ENCODE measurements around the gene ANKRD13D.
"Not testable (repeated sequence)": the region's sequence is repeated elsewhere in the genome, so short reads cannot be mapped to it uniquely, and the experiment has no call there.

The ANKRD13D gene

DNA sequence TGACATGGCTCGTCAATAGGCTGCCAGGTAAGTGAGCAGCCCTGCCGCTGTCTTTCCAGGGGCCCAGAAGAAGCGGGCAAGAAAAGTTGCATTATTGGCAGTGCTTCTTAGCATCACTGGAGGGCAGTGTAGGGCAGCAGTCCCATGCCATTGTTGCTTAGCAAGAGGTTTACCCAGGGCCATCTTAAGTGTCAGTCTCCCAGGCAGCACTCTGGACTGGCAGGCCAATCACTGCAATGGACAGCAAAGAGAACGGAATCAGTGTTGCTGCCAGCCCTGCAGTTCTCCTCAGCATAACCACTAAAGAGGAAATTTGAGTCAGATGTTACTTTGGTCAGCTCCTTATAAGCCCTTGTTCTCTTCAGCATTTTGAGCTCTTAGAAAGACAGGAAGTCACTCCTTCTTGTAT is 36.3 kb upstream of the ANKRD13D start:
- no peak overlapping the region for H3K9ac ChIP-seq (ENCODE audit: low read length in 2 of 2)
- peaks cover 84 to 85% of the 10 kb centered on the region in 2 donors for H3K36me3 ChIP-seq (ENCODE audit: control insufficient read depth in 2 of 2, insufficient read depth in 2 of 2, low read length in 2 of 2)
- H3K27me3 ChIP-seq (ENCODE audit: control insufficient read depth in 1 of 2, insufficient read depth in 2 of 2, low read length in 2 of 2): no peaks in the 10 kb centered on the region
- no peaks in the 10 kb centered on the region for H3K4me1 ChIP-seq (ENCODE audit: control insufficient read depth, insufficient read depth, low read length)
- no peak overlapping the region for H3K27ac ChIP-seq (ENCODE audit: low read length)
- H3K9me3 ChIP-seq (ENCODE audit: control insufficient read depth in 2 of 2, low read length in 2 of 2): no peaks in the 10 kb centered on the region
- no peak overlapping the region for H3K4me3 ChIP-seq (ENCODE audit: low read length in 2 of 2)

DNA sequence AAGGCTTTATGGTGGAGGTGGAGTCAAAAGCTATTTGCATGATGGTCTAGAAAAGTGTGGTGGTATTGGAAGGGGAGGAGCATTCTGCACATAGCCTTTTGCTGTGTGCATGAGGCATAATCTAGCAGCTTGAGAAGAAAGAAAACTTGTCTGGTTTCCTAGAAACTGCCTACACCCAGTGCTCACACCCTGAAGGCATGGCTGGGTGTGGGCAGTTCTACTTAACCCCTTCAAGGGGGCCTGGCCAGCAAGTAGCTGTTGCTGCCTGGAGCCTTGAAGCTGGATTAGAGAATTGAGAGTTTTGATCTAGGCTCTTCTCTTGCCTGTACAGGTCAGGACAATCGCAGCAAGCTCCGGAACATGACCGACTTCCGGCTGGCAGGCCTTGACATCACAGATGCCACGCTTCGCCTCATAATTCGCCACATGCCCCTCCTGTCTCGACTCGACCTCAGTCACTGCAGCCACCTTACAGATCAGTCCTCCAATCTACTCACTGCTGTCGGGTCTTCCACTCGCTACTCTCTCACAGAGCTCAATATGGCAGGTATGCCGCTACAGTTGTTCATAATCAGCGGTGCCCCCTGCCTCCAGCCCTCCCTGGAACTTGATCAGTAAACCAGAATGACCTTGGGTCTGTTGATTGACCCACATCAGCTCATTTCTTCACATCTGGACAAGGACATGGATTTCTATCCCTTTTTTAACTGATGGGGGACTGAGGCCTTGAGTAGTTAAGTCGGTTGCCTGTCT is 35.1 kb upstream of the ANKRD13D start:
- H3K36me3 ChIP-seq (ENCODE audit: control insufficient read depth in 2 of 2, insufficient read depth in 2 of 2, low read length in 2 of 2): peaks cover 71 to 74% of the 10 kb centered on the region in 2 donors
- no peaks in the 10 kb centered on the region for H3K9me3 ChIP-seq (ENCODE audit: control insufficient read depth in 2 of 2, low read length in 2 of 2)
- no peak overlapping the region for H3K9ac ChIP-seq (ENCODE audit: low read length in 2 of 2)
- H3K4me3 ChIP-seq (ENCODE audit: low read length in 2 of 2): no peak overlapping the region
- no peaks in the 10 kb centered on the region for H3K4me1 ChIP-seq (ENCODE audit: control insufficient read depth, insufficient read depth, low read length)
- H3K27ac ChIP-seq (ENCODE audit: low read length): no peak overlapping the region
- no peaks in the 10 kb centered on the region for H3K27me3 ChIP-seq (ENCODE audit: control insufficient read depth in 1 of 2, insufficient read depth in 2 of 2, low read length in 2 of 2)

DNA sequence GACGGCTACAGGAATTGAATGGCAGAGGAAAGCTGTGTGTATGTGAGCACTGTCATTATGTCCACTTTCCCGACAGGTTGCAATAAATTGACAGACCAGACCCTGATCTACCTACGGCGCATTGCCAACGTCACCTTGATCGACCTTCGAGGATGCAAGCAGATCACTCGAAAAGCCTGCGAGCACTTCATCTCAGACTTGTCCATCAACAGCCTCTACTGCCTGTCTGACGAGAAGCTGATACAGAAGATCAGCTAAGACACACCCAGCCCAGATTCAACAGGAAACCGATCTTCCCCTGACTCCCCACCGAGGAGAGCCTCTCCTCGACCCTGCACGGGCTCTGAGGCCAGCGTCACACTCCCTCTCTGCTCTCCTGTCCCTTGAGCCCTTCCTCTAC is 34.3 kb upstream of the ANKRD13D start:
- H3K9ac ChIP-seq (ENCODE audit: low read length in 2 of 2): no peak overlapping the region
- H3K9me3 ChIP-seq (ENCODE audit: control insufficient read depth in 2 of 2, low read length in 2 of 2): no peaks in the 10 kb centered on the region
- H3K36me3 ChIP-seq (ENCODE audit: control insufficient read depth in 2 of 2, insufficient read depth in 2 of 2, low read length in 2 of 2): peaks cover 65 to 67% of the 10 kb centered on the region in 2 donors
- H3K4me1 ChIP-seq (ENCODE audit: control insufficient read depth, insufficient read depth, low read length): no peaks in the 10 kb centered on the region
- no peaks in the 10 kb centered on the region for H3K27me3 ChIP-seq (ENCODE audit: control insufficient read depth in 1 of 2, insufficient read depth in 2 of 2, low read length in 2 of 2)
- no peak overlapping the region for H3K27ac ChIP-seq (ENCODE audit: low read length)
- H3K4me3 ChIP-seq (ENCODE audit: low read length in 2 of 2): no peak overlapping the region

DNA sequence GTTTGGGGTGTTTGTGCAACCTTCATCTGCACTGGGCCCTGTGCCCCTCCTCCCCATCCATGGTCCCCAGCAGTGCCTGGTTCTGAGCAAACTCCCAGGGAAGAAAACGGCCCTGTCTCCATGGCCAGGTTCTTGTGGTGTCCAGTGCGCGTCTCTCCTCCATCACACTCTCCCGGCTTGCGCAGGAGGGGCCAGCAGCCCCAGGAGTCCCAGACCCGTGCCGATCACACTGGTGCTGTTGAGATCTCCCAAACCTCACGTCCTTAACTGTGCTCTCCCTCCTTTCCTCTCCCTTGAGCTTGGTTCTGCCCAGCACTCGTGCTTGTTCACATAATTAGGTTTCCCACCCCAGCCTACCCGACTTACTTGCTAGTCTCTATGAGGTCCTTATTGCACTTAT is 33.8 kb upstream of the ANKRD13D start:
- H3K4me1 ChIP-seq (ENCODE audit: control insufficient read depth, insufficient read depth, low read length): no peaks in the 10 kb centered on the region
- H3K27ac ChIP-seq (ENCODE audit: low read length): no peak overlapping the region
- H3K27me3 ChIP-seq (ENCODE audit: control insufficient read depth in 1 of 2, insufficient read depth in 2 of 2, low read length in 2 of 2): no peaks in the 10 kb centered on the region
- H3K9me3 ChIP-seq (ENCODE audit: control insufficient read depth in 2 of 2, low read length in 2 of 2): no peaks in the 10 kb centered on the region
- H3K4me3 ChIP-seq (ENCODE audit: low read length in 2 of 2): no peak overlapping the region
- H3K36me3 ChIP-seq (ENCODE audit: control insufficient read depth in 2 of 2, insufficient read depth in 2 of 2, low read length in 2 of 2): peaks cover 59 to 62% of the 10 kb centered on the region in 2 donors
- no peak overlapping the region for H3K9ac ChIP-seq (ENCODE audit: low read length in 2 of 2)

DNA sequence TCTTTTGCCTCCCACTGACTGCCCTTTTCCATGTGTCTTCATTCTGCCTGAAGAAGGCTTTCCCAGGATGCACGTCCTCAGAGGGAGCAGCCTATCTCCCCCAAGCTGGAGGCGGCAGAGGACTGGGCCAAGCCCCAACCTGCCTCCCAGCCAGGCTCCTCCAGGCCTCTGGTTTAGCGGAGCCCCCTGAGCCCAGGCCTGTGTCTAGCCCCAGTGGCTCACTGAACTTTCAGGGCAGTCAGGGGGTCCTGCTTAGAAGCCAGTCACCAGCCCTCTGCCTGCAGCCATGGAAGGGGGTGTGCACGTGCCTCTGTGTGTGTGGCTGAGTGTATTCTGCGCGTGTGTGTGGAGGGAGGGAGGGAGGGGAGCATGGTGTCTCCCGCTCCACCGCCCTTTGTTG is 33.2 kb upstream of the ANKRD13D start:
- Histone ChIP-seq H3K9me3 (ENCODE audit: control insufficient read depth in 2 of 2, low read length in 2 of 2) (no peaks in the 10 kb centered on the region), H3K9ac (ENCODE audit: low read length in 2 of 2) (no peak overlapping the region), H3K27ac (ENCODE audit: low read length) (no peak overlapping the region), H3K4me1 (ENCODE audit: control insufficient read depth, insufficient read depth, low read length) (no peaks in the 10 kb centered on the region), H3K27me3 (ENCODE audit: control insufficient read depth in 1 of 2, insufficient read depth in 2 of 2, low read length in 2 of 2) (no peaks in the 10 kb centered on the region), H3K36me3 (ENCODE audit: control insufficient read depth in 2 of 2, insufficient read depth in 2 of 2, low read length in 2 of 2) (peaks cover 54 to 57% of the 10 kb centered on the region in 2 donors), H3K4me3 (ENCODE audit: low read length in 2 of 2) (no peak overlapping the region)

DNA sequence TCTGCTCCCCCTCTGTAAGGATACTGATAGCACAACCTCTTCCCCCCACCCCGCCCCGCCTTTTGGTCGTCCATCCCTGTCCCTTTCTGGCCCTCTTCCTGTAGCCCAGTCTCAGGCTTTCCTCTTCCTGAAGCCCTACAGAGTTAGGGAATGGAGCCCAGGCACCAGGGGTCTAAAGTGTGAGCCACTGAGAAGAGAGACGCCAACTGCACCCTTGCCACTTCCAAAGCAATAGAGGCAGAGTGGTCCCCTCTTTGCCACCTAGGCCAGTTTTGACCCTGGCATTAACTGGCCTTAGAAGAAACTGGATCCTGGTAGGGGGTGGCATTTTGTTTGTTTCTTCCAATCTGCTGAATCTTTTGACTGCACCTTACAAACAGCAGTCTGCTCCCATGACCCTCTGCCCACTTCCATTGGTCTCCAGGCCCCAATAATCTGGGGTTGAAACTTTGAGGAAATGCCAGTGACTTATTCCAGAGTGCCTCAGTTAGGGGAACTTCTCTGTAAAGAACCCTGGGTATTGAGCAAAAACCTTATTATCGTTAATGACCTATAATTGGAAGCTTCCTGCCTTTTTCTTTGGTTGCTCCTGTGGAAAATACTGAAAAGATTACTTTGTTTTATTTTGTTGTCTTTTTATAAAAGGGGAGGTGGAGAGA is 32.5 kb upstream of the ANKRD13D start:
- H3K9ac ChIP-seq (ENCODE audit: low read length in 2 of 2): no peak overlapping the region
- H3K9me3 ChIP-seq (ENCODE audit: control insufficient read depth in 2 of 2, low read length in 2 of 2): no peaks in the 10 kb centered on the region
- H3K4me1 ChIP-seq (ENCODE audit: control insufficient read depth, insufficient read depth, low read length): peaks cover 3% of the 10 kb centered on the region
- no peaks in the 10 kb centered on the region for H3K27me3 ChIP-seq (ENCODE audit: control insufficient read depth in 1 of 2, insufficient read depth in 2 of 2, low read length in 2 of 2)
- H3K36me3 ChIP-seq (ENCODE audit: control insufficient read depth in 2 of 2, insufficient read depth in 2 of 2, low read length in 2 of 2): peaks cover 47 to 50% of the 10 kb centered on the region in 2 donors
- H3K4me3 ChIP-seq (ENCODE audit: low read length in 2 of 2): no peak overlapping the region
- H3K27ac ChIP-seq (ENCODE audit: low read length): no peak overlapping the region

DNA sequence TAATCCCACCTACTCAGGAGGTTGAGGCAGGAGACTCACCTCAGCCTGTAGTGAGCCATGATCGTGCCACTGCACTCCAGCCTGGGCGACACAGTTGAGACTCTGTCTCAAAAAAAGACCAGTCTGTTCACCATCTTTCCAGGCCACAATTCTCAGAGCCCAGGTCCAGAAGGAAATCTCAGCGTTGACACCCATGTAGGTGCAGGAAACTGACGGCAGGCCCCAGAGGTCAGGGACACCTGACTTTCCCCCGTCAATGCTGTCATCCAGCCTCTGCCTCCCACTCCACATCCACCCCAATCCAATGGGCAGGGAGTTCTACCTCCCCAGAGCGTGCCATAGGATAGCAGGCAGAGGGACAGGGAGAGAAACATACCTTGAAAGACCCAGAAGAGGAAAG is 28.7 kb upstream of the ANKRD13D start:
- Histone ChIP-seq H3K4me3 (ENCODE audit: low read length in 2 of 2) (no peak overlapping the region), H3K9me3 (ENCODE audit: control insufficient read depth in 2 of 2, low read length in 2 of 2) (no peaks in the 10 kb centered on the region), H3K27me3 (ENCODE audit: control insufficient read depth in 1 of 2, insufficient read depth in 2 of 2, low read length in 2 of 2) (no peaks in the 10 kb centered on the region), H3K27ac (ENCODE audit: low read length) (no peak overlapping the region), H3K4me1 (ENCODE audit: control insufficient read depth, insufficient read depth, low read length) (peaks cover 18% of the 10 kb centered on the region), H3K36me3 (ENCODE audit: control insufficient read depth in 2 of 2, insufficient read depth in 2 of 2, low read length in 2 of 2) (peaks cover 9 to 12% of the 10 kb centered on the region in 2 donors), H3K9ac (ENCODE audit: low read length in 2 of 2) (no peak overlapping the region)

DNA sequence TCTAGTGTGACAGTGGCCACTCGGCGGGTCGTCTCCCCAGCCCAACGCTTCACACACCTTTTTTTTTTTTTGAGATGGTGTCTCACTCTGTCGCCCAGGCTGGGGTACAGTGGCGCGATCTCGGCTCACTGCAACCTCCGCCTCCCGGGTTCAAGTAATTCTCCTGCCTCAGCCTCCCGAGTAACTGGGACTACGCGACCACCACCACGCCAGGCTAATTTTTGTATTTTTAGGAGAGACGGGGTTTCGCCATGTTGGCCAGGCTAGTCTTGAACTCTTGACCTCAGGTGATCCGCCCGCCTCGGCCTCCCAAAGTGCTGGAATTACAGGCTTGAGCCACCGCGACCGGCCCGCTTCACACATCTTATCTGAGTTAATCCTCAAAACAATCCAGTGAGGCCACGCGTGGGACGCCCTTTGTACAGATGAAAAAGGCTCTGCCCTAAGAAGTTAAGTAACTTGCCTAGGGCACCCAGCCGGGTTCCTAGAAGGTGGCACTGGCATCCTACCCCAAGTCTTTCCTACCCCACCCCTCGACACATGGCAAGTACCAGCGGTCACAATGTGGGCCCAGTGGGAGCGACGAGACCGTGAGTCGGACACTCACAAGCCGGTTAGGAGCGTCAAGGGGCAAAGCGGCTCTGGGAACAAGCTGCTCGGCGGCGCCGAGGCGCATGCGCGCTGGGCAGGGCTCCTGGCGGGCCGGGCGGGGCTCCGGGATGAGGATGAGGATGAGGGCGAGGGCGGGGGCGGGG is 28.0 kb upstream of the ANKRD13D start:
- Histone ChIP-seq H3K4me1 (ENCODE audit: control insufficient read depth, insufficient read depth, low read length) (peaks cover 24% of the 10 kb centered on the region), H3K9ac (ENCODE audit: low read length in 2 of 2) (peak overlapping the region; percentile 47 to 60), H3K4me3 (ENCODE audit: low read length in 2 of 2) (peak overlapping the region; percentile 66 to 72)
- H3K9me3 ChIP-seq (ENCODE audit: control insufficient read depth in 2 of 2, low read length in 2 of 2); H3K27me3 ChIP-seq (ENCODE audit: control insufficient read depth in 1 of 2, insufficient read depth in 2 of 2, low read length in 2 of 2); H3K36me3 ChIP-seq (ENCODE audit: control insufficient read depth in 2 of 2, insufficient read depth in 2 of 2, low read length in 2 of 2); H3K27ac ChIP-seq (ENCODE audit: low read length): not testable (repeated sequence)

DNA sequence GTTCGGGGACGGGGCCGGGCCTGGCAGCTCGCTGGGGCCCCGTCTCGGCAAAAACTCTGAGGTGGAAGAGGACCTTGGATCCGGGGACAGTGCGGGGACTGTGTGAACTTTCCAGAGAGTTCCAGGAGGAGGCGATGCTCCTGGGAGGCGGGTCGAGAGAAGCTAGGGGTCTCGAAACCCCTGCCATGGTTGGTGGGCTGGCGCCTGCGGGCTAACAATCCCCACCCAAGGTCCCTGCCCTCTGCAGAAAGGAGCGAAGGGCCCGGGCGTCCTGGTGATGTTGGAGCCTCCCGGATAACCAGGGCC is 27.5 kb upstream of the ANKRD13D start:
- H3K9me3 ChIP-seq (ENCODE audit: control insufficient read depth in 2 of 2, low read length in 2 of 2): no peaks in the 10 kb centered on the region
- no peaks in the 10 kb centered on the region for H3K27me3 ChIP-seq (ENCODE audit: control insufficient read depth in 1 of 2, insufficient read depth in 2 of 2, low read length in 2 of 2)
- H3K4me1 ChIP-seq (ENCODE audit: control insufficient read depth, insufficient read depth, low read length): peaks cover 25% of the 10 kb centered on the region
- H3K4me3 ChIP-seq (ENCODE audit: low read length in 2 of 2): peak overlapping the region in 1 of 2 donors; percentile 72
- H3K27ac ChIP-seq (ENCODE audit: low read length): no peak overlapping the region
- no peak overlapping the region for H3K9ac ChIP-seq (ENCODE audit: low read length in 2 of 2)
- peaks cover under 1 to 3% of the 10 kb centered on the region in 2 donors for H3K36me3 ChIP-seq (ENCODE audit: control insufficient read depth in 2 of 2, insufficient read depth in 2 of 2, low read length in 2 of 2)

DNA sequence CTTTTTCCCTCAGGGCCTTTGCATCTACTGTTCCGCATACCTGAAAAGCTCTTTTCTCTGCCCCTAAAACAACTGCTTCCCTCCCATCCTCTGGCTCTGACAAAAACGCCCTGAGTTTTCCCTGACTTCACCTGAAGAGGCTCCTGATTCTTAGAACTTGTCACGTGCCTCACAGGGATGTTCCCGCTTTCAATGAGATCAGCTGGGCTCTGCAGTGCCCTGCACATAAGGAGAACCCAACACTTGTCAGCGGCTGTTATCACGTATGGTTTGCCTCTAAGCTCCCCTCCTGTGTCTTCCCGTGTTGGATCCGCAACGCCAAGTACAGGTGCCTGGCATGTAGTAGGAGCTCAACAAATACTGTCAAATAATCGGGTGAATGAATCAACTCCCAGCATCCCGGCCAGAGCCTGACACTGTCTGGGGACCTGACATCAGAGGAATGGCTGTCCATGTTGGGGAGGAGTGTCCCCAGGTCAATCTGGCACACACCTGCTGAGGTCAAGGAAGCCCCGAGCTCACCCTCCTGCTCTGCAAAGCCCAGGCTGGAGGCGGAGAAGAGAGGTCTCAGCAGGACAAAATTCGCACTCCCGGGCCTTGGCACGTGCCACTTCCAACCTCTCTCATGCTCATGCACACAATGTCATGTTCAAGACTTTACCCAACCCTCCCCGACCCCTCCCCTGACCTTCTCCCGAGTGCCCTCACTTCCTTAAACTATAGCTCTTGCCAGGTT is 27.0 kb upstream of the ANKRD13D start:
- H3K36me3 ChIP-seq (ENCODE audit: control insufficient read depth in 2 of 2, insufficient read depth in 2 of 2, low read length in 2 of 2): no peaks in the 10 kb centered on the region
- no peaks in the 10 kb centered on the region for H3K9me3 ChIP-seq (ENCODE audit: control insufficient read depth in 2 of 2, low read length in 2 of 2)
- H3K9ac ChIP-seq (ENCODE audit: low read length in 2 of 2): no peak overlapping the region
- H3K27me3 ChIP-seq (ENCODE audit: control insufficient read depth in 1 of 2, insufficient read depth in 2 of 2, low read length in 2 of 2): no peaks in the 10 kb centered on the region
- peak overlapping the region in 1 of 2 donors; percentile 72 for H3K4me3 ChIP-seq (ENCODE audit: low read length in 2 of 2)
- peaks cover 28% of the 10 kb centered on the region for H3K4me1 ChIP-seq (ENCODE audit: control insufficient read depth, insufficient read depth, low read length)
- no peak overlapping the region for H3K27ac ChIP-seq (ENCODE audit: low read length)
